ENCODE measurements around the gene THEMIS. TPM values are rescaled to one million over a fixed set of nuclear protein-coding genes. Genes with fewer than 3 reads are reported as not detected.
"Not testable (repeated sequence)": the region's sequence is repeated elsewhere in the genome, so short reads cannot be mapped to it uniquely, and the experiment has no call there.

THEMIS gene
- total RNA-seq, 3 donors from 2014 or later, result 1.2 to 2.7 (median 2.0) TPM

DNA sequence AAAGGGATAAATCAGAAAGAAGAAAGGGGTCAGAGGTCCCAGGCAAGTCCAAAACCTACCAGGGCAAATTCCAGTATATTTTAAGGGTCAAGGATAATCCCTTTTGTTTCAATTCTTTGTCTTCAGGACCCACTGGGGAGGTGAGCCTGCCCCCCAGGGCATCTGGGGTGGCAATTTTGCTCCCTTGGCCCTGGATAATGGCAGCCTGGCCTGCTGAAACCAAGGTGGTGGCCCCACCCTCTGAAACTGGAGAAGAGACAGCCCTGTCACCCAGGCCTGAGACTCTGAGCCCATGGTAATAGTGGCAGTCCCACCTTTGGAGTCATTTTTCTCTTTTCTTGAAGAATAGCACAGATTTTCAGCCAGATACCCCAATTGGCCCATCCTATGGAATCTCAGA is 205.8 kb downstream of the THEMIS start:
- TF ChIP-seq, protein P1, sequence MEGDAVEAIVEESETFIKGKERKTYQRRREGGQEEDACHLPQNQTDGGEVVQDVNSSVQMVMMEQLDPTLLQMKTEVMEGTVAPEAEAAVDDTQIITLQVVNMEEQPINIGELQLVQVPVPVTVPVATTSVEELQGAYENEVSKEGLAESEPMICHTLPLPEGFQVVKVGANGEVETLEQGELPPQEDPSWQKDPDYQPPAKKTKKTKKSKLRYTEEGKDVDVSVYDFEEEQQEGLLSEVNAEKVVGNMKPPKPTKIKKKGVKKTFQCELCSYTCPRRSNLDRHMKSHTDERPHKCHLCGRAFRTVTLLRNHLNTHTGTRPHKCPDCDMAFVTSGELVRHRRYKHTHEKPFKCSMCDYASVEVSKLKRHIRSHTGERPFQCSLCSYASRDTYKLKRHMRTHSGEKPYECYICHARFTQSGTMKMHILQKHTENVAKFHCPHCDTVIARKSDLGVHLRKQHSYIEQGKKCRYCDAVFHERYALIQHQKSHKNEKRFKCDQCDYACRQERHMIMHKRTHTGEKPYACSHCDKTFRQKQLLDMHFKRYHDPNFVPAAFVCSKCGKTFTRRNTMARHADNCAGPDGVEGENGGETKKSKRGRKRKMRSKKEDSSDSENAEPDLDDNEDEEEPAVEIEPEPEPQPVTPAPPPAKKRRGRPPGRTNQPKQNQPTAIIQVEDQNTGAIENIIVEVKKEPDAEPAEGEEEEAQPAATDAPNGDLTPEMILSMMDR (IDR thresholded peaks at IDR 0.05), result no peak
- no peak for DNase-seq
- no peaks in the 10 kb centered on the region for H3K9me3 ChIP-seq
- H3K4me1 ChIP-seq (ENCODE audit: low read depth), result no peaks in the 10 kb centered on the region
- intact Hi-C loops (cut with DNase I, micrococcal nuclease), result no loop called here
- no peak overlapping the region for H3K4me3 ChIP-seq
- ATAC-seq, result no peak
- H3K36me3 ChIP-seq (ENCODE audit: low read depth), result no peaks in the 10 kb centered on the region

DNA sequence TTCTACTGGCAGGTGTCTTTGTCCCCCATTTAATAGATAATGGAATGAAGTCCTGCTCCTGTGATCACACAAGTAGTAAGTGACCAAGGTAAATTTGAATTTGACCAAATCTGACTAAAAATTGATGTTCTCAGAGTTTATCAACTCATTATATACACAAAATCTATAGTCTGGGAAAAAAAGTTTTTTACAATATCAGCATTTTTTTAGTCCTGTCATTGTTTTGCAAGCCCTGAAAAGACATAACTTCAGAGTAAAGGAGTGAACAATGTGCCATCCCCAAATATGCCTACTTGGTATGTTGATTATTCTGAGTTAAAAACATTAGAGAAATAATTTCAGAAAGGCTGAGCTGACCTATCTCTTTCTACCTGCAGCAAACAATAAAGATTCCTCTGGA is 209.7 kb downstream of the THEMIS start:
- Histone ChIP-seq H3K4me3 (no peak overlapping the region), H3K9me3 (no peaks in the 10 kb centered on the region), H3K36me3 (ENCODE audit: low read depth) (no peaks in the 10 kb centered on the region), H3K4me1 (ENCODE audit: low read depth) (no peaks in the 10 kb centered on the region)
- intact Hi-C loops (cut with DNase I, micrococcal nuclease), result no loop called here
- ATAC-seq (no peak), DNase-seq (no peak)
- TF ChIP-seq, protein P1 (IDR thresholded peaks at IDR 0.05), result no peak

DNA sequence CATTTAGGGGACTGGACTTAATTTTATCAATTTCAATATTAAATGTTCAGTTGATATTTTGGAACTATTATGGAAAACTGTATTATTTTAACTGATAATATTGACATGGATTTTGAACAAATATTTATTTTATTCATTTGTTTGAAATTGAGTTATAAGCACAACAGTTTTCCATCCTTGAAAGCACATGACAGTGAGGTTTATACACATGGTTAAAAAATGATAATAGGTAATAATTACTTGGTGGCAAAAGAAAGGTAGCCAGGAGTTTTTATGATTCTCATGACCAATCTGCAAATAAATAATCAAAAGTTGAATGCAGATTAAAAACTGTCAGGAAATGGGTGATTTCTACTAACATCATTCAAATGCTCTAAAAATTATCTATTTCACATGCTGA is 210.3 kb downstream of the THEMIS start:
- no peaks in the 10 kb centered on the region for H3K36me3 ChIP-seq (ENCODE audit: low read depth)
- intact Hi-C loops (cut with DNase I, micrococcal nuclease), result no loop called here
- H3K4me1 ChIP-seq (ENCODE audit: low read depth), result no peaks in the 10 kb centered on the region
- ATAC-seq (no peak), DNase-seq (no peak)
- TF ChIP-seq, protein P1 (IDR thresholded peaks at IDR 0.05), result no peak
- no peaks in the 10 kb centered on the region for H3K9me3 ChIP-seq
- H3K4me3 ChIP-seq, result no peak overlapping the region

- intact Hi-C loops (cut with DNase I, micrococcal nuclease), result no loop called here
- no peak overlapping the region for H3K4me3 ChIP-seq
- no peaks in the 10 kb centered on the region for H3K4me1 ChIP-seq (ENCODE audit: low read depth)
- no peaks in the 10 kb centered on the region for H3K36me3 ChIP-seq (ENCODE audit: low read depth)
- ATAC-seq (no peak), DNase-seq (no peak)
- no peaks in the 10 kb centered on the region for H3K9me3 ChIP-seq
- TF ChIP-seq, protein P1 (IDR thresholded peaks at IDR 0.05), result no peak
Measured at GRCh38 chr6:127690092-127690491, 210.8 kb downstream of the THEMIS start.

- H3K9me3 ChIP-seq; intact Hi-C loops (cut with DNase I, micrococcal nuclease); ATAC-seq; H3K4me1 ChIP-seq (ENCODE audit: low read depth); H3K36me3 ChIP-seq (ENCODE audit: low read depth); H3K4me3 ChIP-seq; DNase-seq: not testable (repeated sequence)
Measured at GRCh38 chr6:127687490-127687889, 213.4 kb downstream of the THEMIS start.

DNA sequence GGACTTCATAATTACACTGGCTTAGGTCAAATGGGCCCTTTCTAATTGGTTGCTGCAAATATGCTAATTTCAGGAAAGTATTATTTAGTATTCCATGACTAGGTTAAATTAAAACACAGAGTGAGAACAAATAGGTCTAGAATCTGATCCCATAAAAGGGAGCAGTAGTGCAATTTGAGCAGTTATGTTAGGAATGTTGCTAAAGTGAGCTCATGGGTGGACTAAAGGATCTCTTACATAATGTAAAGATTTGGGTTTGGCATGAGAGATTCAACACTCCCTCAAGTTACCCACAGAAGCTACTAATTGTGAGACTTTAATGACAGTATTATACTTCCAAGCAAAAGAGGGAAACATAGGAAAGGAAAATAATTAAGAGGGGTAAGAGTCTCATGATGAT is 214.8 kb downstream of the THEMIS start:
- TF ChIP-seq, protein P1 (IDR thresholded peaks at IDR 0.05), result no peak
- Histone ChIP-seq H3K4me1 (ENCODE audit: low read depth) (no peaks in the 10 kb centered on the region), H3K9me3 (no peaks in the 10 kb centered on the region), H3K4me3 (no peak overlapping the region), H3K36me3 (ENCODE audit: low read depth) (no peaks in the 10 kb centered on the region)
- DNase-seq (no peak), ATAC-seq (no peak)
- intact Hi-C loops (cut with DNase I, micrococcal nuclease), result no loop called here

All from mucosa of descending colon (tissue), 3 donors.